GM12878 (cell line): Measurements from ENCODE around the gene ZFP90. TPM values are rescaled to one million over a fixed set of nuclear protein-coding genes. Genes with fewer than 3 reads are reported as not detected.

Experiments
- ATAC-seq: fragments of 200-7000 bp; cut with Tn5 transposase; 3 replicates; pipeline ENCODE4 v1.9.1; 2020; ENCODE audit warnings: mild to moderate bottlenecking, moderate library complexity
- BruUV-seq: library from RNA; stranded (reverse); fragments of 400-500 nt; replicated peaks from 2 replicates; lab custom pipeline; 2021; lab: Mats Ljungman, UMichigan
- CTCF ChIA-PET: fragments of 300-600 bp; sonication (Branson Sonifier 250); formaldehyde crosslinking; extraction: SDS; loops from one replicate; lab custom pipeline; 2021; ENCODE audit warnings: inconsistent platforms; lab: Yijun Ruan, JAX
- POLR2A ChIA-PET: fragments of 350-600 bp; formaldehyde crosslinking; extraction: SDS; loops from one replicate; lab custom pipeline; 2021; ENCODE audit warnings: inconsistent platforms; lab: Charles Lee
- RAD21 ChIA-PET: fragments of 300-600 bp; sonication (Branson Sonifier 250); formaldehyde crosslinking; loops from one replicate; lab custom pipeline; 2023; ENCODE audit warnings: antibody characterized with exemption; ENCODE audit not compliant: unreplicated experiment; lab: Charles Lee
- SMC1A ChIA-PET: fragments of 300-600 bp; sonication (Branson Sonifier 250); formaldehyde crosslinking; loops from one replicate; lab custom pipeline; 2023; ENCODE audit not compliant: unreplicated experiment, uncharacterized antibody; lab: Charles Lee
- DNase-seq: peaks from one replicate; pipeline ENCODE4 v3.0.0-alpha.2; 2011; ENCODE audit warnings: low read depth, low spot score
- FAIRE-seq: peaks from 3 replicates; lab custom pipeline; 2011; peaks lifted over from hg19 to GRCh38; lab: Jason Lieb, UNC
- H2AFZ ChIP-seq: 2 replicates; pipeline ENCODE4 v1.6.0; 2011; ENCODE audit warnings: low read depth, low read length, control low read depth; ENCODE audit not compliant: control insufficient read depth
- H3K27ac ChIP-seq: 2 replicates; pipeline ENCODE4 v1.5.1; 2011; ENCODE audit warnings: control low read depth; ENCODE audit not compliant: control insufficient read depth, insufficient read depth
- H3K27me3 ChIP-seq, 2 experiments: replicated peaks in 1 of 2; 2 replicates each; pipeline versions ENCODE4 v1.6.0 to v1.6.1; 2011; ENCODE audit warnings: low read length in 1 of 2; ENCODE audit not compliant: control insufficient read depth in 2 of 2, insufficient read depth in 2 of 2
- H3K36me3 ChIP-seq, 2 experiments: 2 replicates each; pipeline ENCODE4 v1.5.1; 2011; ENCODE audit warnings: low read length in 1 of 2; ENCODE audit not compliant: control insufficient read depth in 2 of 2, insufficient read depth in 2 of 2
- H3K4me1 ChIP-seq: 2 replicates; pipeline ENCODE4 v1.6.1; 2011; ENCODE audit warnings: mild to moderate bottlenecking, low read length, moderate library complexity, mixed read lengths; ENCODE audit not compliant: control insufficient read depth, insufficient read depth
- H3K4me2 ChIP-seq: 2 replicates; pipeline ENCODE4 v1.6.0; 2011; ENCODE audit warnings: control low read depth; ENCODE audit not compliant: control insufficient read depth, insufficient read depth
- H3K4me3 ChIP-seq: fragments of 200-600 bp; sonication (generic); 2 replicates; pipeline ENCODE4 v1.5.1; 2016
- H3K79me2 ChIP-seq: 2 replicates; pipeline ENCODE4 v1.6.0; 2011; ENCODE audit warnings: low read length; ENCODE audit not compliant: control insufficient read depth, insufficient read depth
- H3K9ac ChIP-seq: 2 replicates; pipeline ENCODE4 v1.8.0; 2011; ENCODE audit warnings: low read length, control low read depth, mixed read lengths; ENCODE audit not compliant: control insufficient read depth, insufficient read depth
- H3K9me3 ChIP-seq: replicated peaks from 3 replicates; pipeline ENCODE4 v1.5.1; 2011; ENCODE audit warnings: mild to moderate bottlenecking, low read length; ENCODE audit not compliant: control insufficient read depth, insufficient read depth
- H4K20me1 ChIP-seq: 2 replicates; pipeline ENCODE4 v1.6.0; 2011; ENCODE audit not compliant: control insufficient read depth, insufficient read depth
- CREM ChIP-seq: IDR thresholded peaks from 2 replicates; pipeline ENCODE4 v1.6.1; 2014; ENCODE audit warnings: antibody characterized with exemption, low read depth
- EED ChIP-seq: sonication (generic); IDR thresholded peaks from 2 replicates; pipeline ENCODE4 v1.6.1; 2016; ENCODE audit warnings: antibody characterized with exemption, low read depth
- GATAD2B ChIP-seq: fragments of 450-650 bp; conservative IDR thresholded peaks from 2 replicates; pipeline ENCODE4 v1.6.1; 2017; ENCODE audit warnings: low read depth, mild to moderate bottlenecking, moderate library complexity
- IKZF1 ChIP-seq: fragments of 450-650 bp; conservative IDR thresholded peaks from 2 replicates; pipeline ENCODE4 v1.6.1; 2017; ENCODE audit warnings: antibody characterized with exemption, mild to moderate bottlenecking
- KAT2A ChIP-seq: conservative IDR thresholded peaks from 2 replicates; pipeline ENCODE4 v1.6.1; 2011; ENCODE audit warnings: low read depth, low read length; ENCODE audit not compliant: control insufficient read depth
- KLF5 ChIP-seq: fragments of 450-650 bp; IDR thresholded peaks from 2 replicates; pipeline ENCODE4 v1.6.1; 2014; ENCODE audit warnings: mild to moderate bottlenecking; ENCODE audit not compliant: partially characterized antibody
- NBN ChIP-seq: fragments of 450-650 bp; IDR thresholded peaks from 2 replicates; pipeline ENCODE4 v1.6.1; 2016
- NFIC ChIP-seq: IDR thresholded peaks from 2 replicates; pipeline ENCODE4 v1.6.1; 2012; ENCODE audit warnings: low read depth, mild to moderate bottlenecking, inconsistent platforms, low read length, moderate library complexity
- NFXL1 ChIP-seq: fragments of 450-650 bp; IDR thresholded peaks from 2 replicates; pipeline ENCODE4 v1.6.1; 2017; ENCODE audit warnings: antibody characterized with exemption, mild to moderate bottlenecking, borderline replicate concordance
- NR2C2 ChIP-seq: IDR thresholded peaks from 2 replicates; pipeline ENCODE4 v1.6.1; 2011; ENCODE audit warnings: borderline replicate concordance, low read depth; ENCODE audit not compliant: control insufficient read depth, insufficient read length
- POLR2AphosphoS2 ChIP-seq: IDR thresholded peaks from 2 replicates; pipeline ENCODE4 v1.6.1; 2011; ENCODE audit warnings: low read depth, mild to moderate bottlenecking, low read length, improper control_type of control experiment, moderate library complexity
- SIX5 ChIP-seq: IDR thresholded peaks from 2 replicates; pipeline ENCODE4 v1.6.1; 2011; ENCODE audit warnings: mild to moderate bottlenecking, low read depth, low read length, moderate library complexity; ENCODE audit not compliant: severe bottlenecking
- SREBF1 ChIP-seq: IDR thresholded peaks from 2 replicates; pipeline ENCODE4 v1.6.1; 2012; ENCODE audit warnings: mild to moderate bottlenecking, low read length
- STAT3 ChIP-seq: IDR thresholded peaks from 2 replicates; pipeline ENCODE4 v1.6.1; 2011; ENCODE audit warnings: low read depth, low read length, improper control_type of control experiment
- SUPT20H ChIP-seq: IDR thresholded peaks from 2 replicates; pipeline ENCODE4 v1.6.1; 2011; ENCODE audit warnings: low read depth, mild to moderate bottlenecking, low read length, moderate library complexity, borderline replicate concordance; ENCODE audit not compliant: control insufficient read depth
- ZNF207 ChIP-seq: fragments of 450-650 bp; IDR thresholded peaks from 2 replicates; pipeline ENCODE4 v1.6.1; 2014; ENCODE audit warnings: antibody characterized with exemption, mild to moderate bottlenecking, borderline replicate concordance
- WGBS: methylation state at CpG from one replicate; pipeline ENCODE4 v1.1.6; 2016; ENCODE audit warnings: low lambda C conversion rate; ENCODE audit not compliant: insufficient replicate concordance, insufficient coverage; ENCODE audit errors: missing lambda C conversion rate; 5-methylcytosine and 5-hydroxymethylcytosine counted together
- in situ Hi-C: fragments of 300-500 bp; cut with MboI; formaldehyde crosslinking; loops from 9 replicates; pipeline ENCODE4 v1.14.3; 2018; ENCODE audit warnings: mixed read lengths
- intact Hi-C: fragments of 100-400 bp; cut with micrococcal nuclease; formaldehyde crosslinking; loops from one replicate; pipeline ENCODE4 v1.14.2; 2022; ENCODE audit not compliant: unreplicated experiment
- polyA plus RNA-seq, 11 experiments: library from polyadenylated mRNA; depleted of rRNA in 4 of 11; unstranded in 6 of 11; stranded (reverse) in 5 of 11; fragments of >200 nt; fragmentation: Nextera tagmentation in 4 of 11; fragmentation: Illumina TruSeq in 1 of 11; extraction: Ambion mirVana in 4 of 11; extraction: Trizol in 1 of 11; gene quantifications; 1 replicate in 1 of 11; 2 replicates in 10 of 11; pipeline versions ENCODE4 v1.2.1 to v1.2.3, GENCODE V29; 2011 to 2016; ENCODE audit warnings: inconsistent platforms in 2 of 11, missing spikeins in 2 of 11, low read depth in 1 of 11
- total RNA-seq, 4 experiments: library from RNA; depleted of rRNA in 3 of 4; stranded (reverse); fragments of >200 nt in 3 of 4; fragmentation: Illumina TruSeq in 1 of 4; extraction: Trizol in 1 of 4; gene quantifications; 2 replicates each; pipeline versions ENCODE4 v1.2.1 to v1.2.3, GENCODE V29; 2013 to 2021
- TF ChIP-seq, protein P1 (sequence below): IDR thresholded peaks from 2 replicates; pipeline ENCODE4 v1.6.1; 2011; ENCODE audit warnings: borderline replicate concordance, low read depth, mild to moderate bottlenecking, moderate library complexity, mixed read lengths, low read length; ENCODE audit not compliant: insufficient read depth; ENCODE audit errors: extremely low read length
- TF ChIP-seq, protein P2 (sequence below): IDR thresholded peaks from 2 replicates; pipeline ENCODE4 v1.6.1; 2012; ENCODE audit warnings: low read length, inconsistent platforms
- TF ChIP-seq, protein P3 (sequence below): fragments of 450-650 bp; IDR thresholded peaks from 2 replicates; pipeline ENCODE4 v1.6.1; 2016; ENCODE audit warnings: mild to moderate bottlenecking
- TF ChIP-seq, protein P4 (sequence below): IDR thresholded peaks from 2 replicates; pipeline ENCODE4 v1.6.1; 2011; ENCODE audit warnings: borderline replicate concordance, low read depth, mild to moderate bottlenecking, moderate library complexity, low read length; ENCODE audit not compliant: insufficient read depth, poor library complexity, severe bottlenecking

The ZFP90 gene
- total and polyA plus RNA-seq, 10 of the 15 experiments (the other 5 are each of a cell fraction or from before 2014, with no cell fraction given), result 3.3 to 20.0 (median 15.4) TPM

DNA sequence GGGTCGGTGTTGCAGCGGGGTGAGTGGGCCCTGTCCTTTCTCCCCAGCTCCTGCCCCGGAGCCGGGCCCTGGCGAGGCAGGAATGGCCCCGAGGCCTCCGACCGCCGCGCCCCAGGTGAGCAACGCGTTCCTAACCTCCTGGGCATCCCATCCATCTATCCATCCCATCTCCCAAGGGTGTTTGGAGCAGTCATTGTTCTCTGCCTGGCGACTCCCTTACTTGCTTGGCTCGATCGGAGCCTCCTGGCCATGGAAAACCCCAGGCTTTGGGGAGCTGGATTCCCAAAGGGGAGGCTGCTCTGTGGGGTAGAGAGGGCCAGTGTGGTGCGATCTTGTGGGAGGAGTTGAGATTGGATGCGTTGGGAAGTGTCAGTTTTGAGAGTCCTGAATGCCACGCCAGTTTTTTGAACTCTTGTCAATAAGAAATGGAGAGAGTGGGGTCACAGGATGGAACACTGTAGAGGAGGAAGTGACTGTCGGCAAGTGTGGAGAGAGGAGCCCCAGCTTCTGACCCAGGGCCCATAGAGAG is 684 bp downstream of the ZFP90 start:
- ChIA-PET RAD21 (interaction anchor here (1.4 kb wide), 1 partner anchor 11 kb away, joined by 6 read pairs; no protein-coding TSS in a partner anchor), POLR2A (interaction anchor here (1.0 kb wide), 1 partner anchor 10 kb away, joined by 3 read pairs; no protein-coding TSS in a partner anchor), SMC1A (no interaction called here), CTCF (interaction anchor here (1.1 to 1.4 kb wide), 3 partner anchors 11 to 18 kb away, joined by 3 to 6 read pairs (median 4); no protein-coding TSS in a partner anchor)
- intact Hi-C loops, result no loop called here
- in situ Hi-C loops, result loop anchor here (25.0 kb wide), 1 partner anchor 273 kb away; no protein-coding TSS in a partner anchor
- H3K27me3 ChIP-seq, result no peaks in the 10 kb centered on the region
- H3K4me2 ChIP-seq, result peak overlapping the region; percentile 78
- H3K9me3 ChIP-seq, result peaks cover 7% of the 10 kb centered on the region
- ATAC-seq (peak; percentile 66), DNase-seq (no peak), FAIRE-seq (no peak)
- no peaks in the 10 kb centered on the region for H4K20me1 ChIP-seq
- H3K9ac ChIP-seq, result peak overlapping the region; percentile 74
- under 1% methylated on average over 15 of the region's 19 CpGs for WGBS
- peak overlapping the region; percentile 99 for H3K4me3 ChIP-seq
- peak overlapping the region; percentile 55 for H3K27ac ChIP-seq
- peaks cover 3% of the 10 kb centered on the region for H3K79me2 ChIP-seq
- H2AFZ ChIP-seq, result peak overlapping the region; percentile 53
- no peaks in the 10 kb centered on the region for H3K36me3 ChIP-seq
- no TSS peak for BruUV-seq
- no peaks in the 10 kb centered on the region for H3K4me1 ChIP-seq
- TF ChIP-seq, protein P1, sequence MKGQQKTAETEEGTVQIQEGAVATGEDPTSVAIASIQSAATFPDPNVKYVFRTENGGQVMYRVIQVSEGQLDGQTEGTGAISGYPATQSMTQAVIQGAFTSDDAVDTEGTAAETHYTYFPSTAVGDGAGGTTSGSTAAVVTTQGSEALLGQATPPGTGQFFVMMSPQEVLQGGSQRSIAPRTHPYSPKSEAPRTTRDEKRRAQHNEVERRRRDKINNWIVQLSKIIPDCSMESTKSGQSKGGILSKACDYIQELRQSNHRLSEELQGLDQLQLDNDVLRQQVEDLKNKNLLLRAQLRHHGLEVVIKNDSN, result no peak
- TF ChIP-seq KLF5 (no peak), POLR2AphosphoS2 (no peak), GATAD2B (no peak), ZNF207 (no peak), EED (0 out of 2 replicates have a peak, but pooled peaks have one; percentile 12), IKZF1 (peak; percentile 9; the same call in 1 of the 2 replicates), NFXL1 (no peak), SREBF1 (no peak), SIX5 (no peak), SUPT20H (no peak), NR2C2 (no peak), KAT2A (no peak), CREM (no peak), NFIC (no peak), STAT3 (no peak), NBN (0 out of 2 replicates have a peak, but pooled peaks have one; percentile 15)
- TF ChIP-seq, protein P2, sequence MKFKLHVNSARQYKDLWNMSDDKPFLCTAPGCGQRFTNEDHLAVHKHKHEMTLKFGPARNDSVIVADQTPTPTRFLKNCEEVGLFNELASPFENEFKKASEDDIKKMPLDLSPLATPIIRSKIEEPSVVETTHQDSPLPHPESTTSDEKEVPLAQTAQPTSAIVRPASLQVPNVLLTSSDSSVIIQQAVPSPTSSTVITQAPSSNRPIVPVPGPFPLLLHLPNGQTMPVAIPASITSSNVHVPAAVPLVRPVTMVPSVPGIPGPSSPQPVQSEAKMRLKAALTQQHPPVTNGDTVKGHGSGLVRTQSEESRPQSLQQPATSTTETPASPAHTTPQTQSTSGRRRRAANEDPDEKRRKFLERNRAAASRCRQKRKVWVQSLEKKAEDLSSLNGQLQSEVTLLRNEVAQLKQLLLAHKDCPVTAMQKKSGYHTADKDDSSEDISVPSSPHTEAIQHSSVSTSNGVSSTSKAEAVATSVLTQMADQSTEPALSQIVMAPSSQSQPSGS, result no peak
- TF ChIP-seq, protein P3, sequence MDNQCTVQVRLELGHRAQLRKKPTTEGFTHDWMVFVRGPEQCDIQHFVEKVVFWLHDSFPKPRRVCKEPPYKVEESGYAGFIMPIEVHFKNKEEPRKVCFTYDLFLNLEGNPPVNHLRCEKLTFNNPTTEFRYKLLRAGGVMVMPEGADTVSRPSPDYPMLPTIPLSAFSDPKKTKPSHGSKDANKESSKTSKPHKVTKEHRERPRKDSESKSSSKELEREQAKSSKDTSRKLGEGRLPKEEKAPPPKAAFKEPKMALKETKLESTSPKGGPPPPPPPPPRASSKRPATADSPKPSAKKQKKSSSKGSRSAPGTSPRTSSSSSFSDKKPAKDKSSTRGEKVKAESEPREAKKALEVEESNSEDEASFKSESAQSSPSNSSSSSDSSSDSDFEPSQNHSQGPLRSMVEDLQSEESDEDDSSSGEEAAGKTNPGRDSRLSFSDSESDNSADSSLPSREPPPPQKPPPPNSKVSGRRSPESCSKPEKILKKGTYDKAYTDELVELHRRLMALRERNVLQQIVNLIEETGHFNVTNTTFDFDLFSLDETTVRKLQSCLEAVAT, result peak; percentile 39; the same call in 1 of the 2 replicates
- TF ChIP-seq, protein P4, sequence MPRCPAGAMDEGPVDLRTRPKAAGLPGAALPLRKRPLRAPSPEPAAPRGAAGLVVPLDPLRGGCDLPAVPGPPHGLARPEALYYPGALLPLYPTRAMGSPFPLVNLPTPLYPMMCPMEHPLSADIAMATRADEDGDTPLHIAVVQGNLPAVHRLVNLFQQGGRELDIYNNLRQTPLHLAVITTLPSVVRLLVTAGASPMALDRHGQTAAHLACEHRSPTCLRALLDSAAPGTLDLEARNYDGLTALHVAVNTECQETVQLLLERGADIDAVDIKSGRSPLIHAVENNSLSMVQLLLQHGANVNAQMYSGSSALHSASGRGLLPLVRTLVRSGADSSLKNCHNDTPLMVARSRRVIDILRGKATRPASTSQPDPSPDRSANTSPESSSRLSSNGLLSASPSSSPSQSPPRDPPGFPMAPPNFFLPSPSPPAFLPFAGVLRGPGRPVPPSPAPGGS, result no peak
